HUES64 (cell line): ENCODE results near the gene RFPL2.
"Not testable (repeated sequence)": the region's sequence is repeated elsewhere in the genome, so short reads cannot be mapped to it uniquely, and the experiment has no call there.

Experiments
- H3K27ac ChIP-seq: 2 replicates; pipeline ENCODE4 v1.7.0; 2013; ENCODE audit warnings: low read depth, low read length, inconsistent platforms
- H3K27me3 ChIP-seq: 2 replicates; pipeline ENCODE4 v1.6.1; 2013; ENCODE audit warnings: mild to moderate bottlenecking, low read length; ENCODE audit not compliant: insufficient read depth
- H3K36me3 ChIP-seq: 2 replicates; pipeline ENCODE4 v1.6.1; 2013; ENCODE audit warnings: mild to moderate bottlenecking, low read length; ENCODE audit not compliant: insufficient read depth
- H3K4me1 ChIP-seq: 2 replicates; pipeline ENCODE4 v1.6.1; 2013; ENCODE audit warnings: mild to moderate bottlenecking, low read length, moderate library complexity; ENCODE audit not compliant: insufficient read depth
- H3K4me3 ChIP-seq: 2 replicates; pipeline ENCODE4 v1.5.1; 2013; ENCODE audit warnings: mild to moderate bottlenecking, low read length, moderate library complexity
- H3K9ac ChIP-seq: 2 replicates; pipeline ENCODE4 v1.6.1; 2013; ENCODE audit warnings: mild to moderate bottlenecking, low read depth, low read length
- H3K9me3 ChIP-seq: 2 replicates; pipeline ENCODE4 v1.6.1; 2013; ENCODE audit warnings: low read depth, low read length; ENCODE audit not compliant: insufficient read depth
- WGBS: fragments of 150-250, 120-280 bp; methylation state at CpG from one replicate; pipeline ENCODE4 v1.1.7; 2013; ENCODE audit warnings: missing lambda C conversion rate; 5-methylcytosine and 5-hydroxymethylcytosine counted together

The RFPL2 gene

DNA sequence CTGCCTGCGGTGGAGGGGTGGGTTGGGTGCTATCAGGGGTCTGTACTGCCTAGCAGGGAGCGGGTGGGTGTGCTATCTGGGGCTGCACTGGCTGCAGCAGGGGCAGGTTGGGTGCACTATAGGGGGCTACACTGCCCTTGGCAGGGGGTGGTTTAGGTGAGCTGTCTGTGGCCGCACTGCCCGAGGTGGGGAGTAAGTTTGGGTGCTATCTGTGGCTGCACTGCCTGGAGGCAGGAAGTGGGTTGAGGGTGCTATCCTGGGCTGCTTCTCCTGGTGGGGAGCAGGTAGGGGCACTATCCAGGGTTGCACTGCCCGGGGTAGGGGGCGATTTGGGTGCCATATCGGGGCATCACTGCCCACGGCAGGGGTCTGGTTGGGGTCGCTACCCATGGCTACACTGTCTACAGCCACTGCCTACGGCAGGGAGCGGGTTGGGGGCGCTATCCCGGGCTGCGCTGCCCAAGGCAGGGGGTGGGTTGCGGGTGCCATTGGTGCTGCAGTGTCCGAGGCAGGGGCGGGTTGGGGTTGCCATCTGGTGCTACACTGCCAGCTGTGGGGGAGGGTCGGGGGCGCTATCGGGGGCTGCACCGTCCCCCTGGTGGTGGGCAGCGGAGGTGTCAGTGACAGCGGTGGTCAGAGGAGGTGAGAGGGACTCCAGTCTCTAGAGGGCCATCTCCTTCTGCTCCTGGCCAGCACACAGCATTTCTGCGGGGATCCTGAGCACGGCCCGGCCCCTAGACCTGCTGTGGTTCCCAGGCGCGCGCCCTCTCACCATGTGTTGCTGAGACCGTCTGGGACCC, 1.3 kb upstream of the RFPL2 start:
- H3K4me1 ChIP-seq = peaks cover 4% of the 10 kb centered on the region; the same call in 1 of the 2 replicates
- no peak overlapping the region for H3K9ac ChIP-seq
- WGBS = 71% methylated on average over 30 of the region's 30 CpGs
- H3K9me3 ChIP-seq = no peaks in the 10 kb centered on the region
- no peaks in the 10 kb centered on the region for H3K36me3 ChIP-seq
- no peak overlapping the region for H3K4me3 ChIP-seq
- no peak overlapping the region for H3K27ac ChIP-seq
- H3K27me3 ChIP-seq = peaks cover 43% of the 10 kb centered on the region

- no peaks in the 10 kb centered on the region for H3K9me3 ChIP-seq
- WGBS = 13% methylated on average over 42 of the region's 42 CpGs
- no peak overlapping the region for H3K27ac ChIP-seq
- H3K4me3 ChIP-seq = peak overlapping the region; percentile 52
- H3K36me3 ChIP-seq = no peaks in the 10 kb centered on the region
- H3K9ac ChIP-seq = no peak overlapping the region
- H3K27me3 ChIP-seq = peaks cover 43% of the 10 kb centered on the region
- peaks cover 4% of the 10 kb centered on the region; the same call in 1 of the 2 replicates for H3K4me1 ChIP-seq
Observed at GRCh38 chr22:32204040-32204855, 625 bp downstream of the RFPL2 start.

- Histone ChIP-seq H3K36me3 (no peaks in the 10 kb centered on the region), H3K27ac (no peak overlapping the region), H3K27me3 (peaks cover 43% of the 10 kb centered on the region), H3K4me3 (no peak overlapping the region), H3K4me1 (peaks cover 4% of the 10 kb centered on the region; the same call in 1 of the 2 replicates), H3K9ac (no peak overlapping the region), H3K9me3 (no peaks in the 10 kb centered on the region)
- WGBS = 58% methylated on average over 53 of the region's 53 CpGs
Observed at GRCh38 chr22:32203181-32204039, 1.5 kb downstream of the RFPL2 start.

GRCh38 chr22:32202539-32203180, 2.2 kb downstream of the RFPL2 start:
- H3K9me3 ChIP-seq = no peaks in the 10 kb centered on the region
- H3K4me3 ChIP-seq = no peak overlapping the region
- H3K27ac ChIP-seq = no peak overlapping the region
- H3K27me3 ChIP-seq = peaks cover 43% of the 10 kb centered on the region
- H3K36me3 ChIP-seq = no peaks in the 10 kb centered on the region
- H3K9ac ChIP-seq = no peak overlapping the region
- H3K4me1 ChIP-seq = peaks cover 4% of the 10 kb centered on the region; the same call in 1 of the 2 replicates
- 25% methylated on average over 29 of the region's 29 CpGs for WGBS

- Histone ChIP-seq H3K9ac (no peak overlapping the region), H3K4me1 (peaks cover 4% of the 10 kb centered on the region; the same call in 1 of the 2 replicates), H3K4me3 (no peak overlapping the region), H3K27me3 (peaks cover 43% of the 10 kb centered on the region), H3K9me3 (no peaks in the 10 kb centered on the region), H3K27ac (no peak overlapping the region), H3K36me3 (no peaks in the 10 kb centered on the region)
- 29% methylated on average over 4 of the region's 4 CpGs for WGBS
Observed at GRCh38 chr22:32202161-32202538, 2.7 kb downstream of the RFPL2 start.

DNA sequence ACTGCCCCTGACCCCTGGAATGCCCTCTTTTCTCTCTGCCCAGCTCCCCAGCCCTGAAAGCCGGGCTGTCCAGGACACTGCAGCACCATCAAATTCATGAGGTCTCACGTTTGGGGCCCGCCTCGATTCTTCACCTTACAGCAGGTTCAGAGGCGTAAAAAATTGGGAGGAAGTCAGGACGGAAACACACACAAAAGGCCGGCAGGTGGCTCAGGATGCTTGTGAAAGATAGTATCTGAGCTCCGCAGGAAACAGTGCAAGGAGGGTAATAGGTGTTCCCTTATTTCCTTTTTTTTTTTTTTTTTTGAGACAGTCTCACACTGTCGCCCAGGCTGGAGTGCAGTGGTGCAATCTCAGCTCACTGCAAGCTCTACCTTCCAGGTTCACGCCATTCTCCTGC, 4.1 kb downstream of the RFPL2 start:
- 88% methylated on average over 10 of the region's 10 CpGs for WGBS
- Histone ChIP-seq H3K27ac (no peak overlapping the region), H3K4me1 (peaks cover 4% of the 10 kb centered on the region; the same call in 1 of the 2 replicates)

GRCh38 chr22:32199961-32200360, 4.9 kb downstream of the RFPL2 start:
- Histone ChIP-seq H3K4me3 (no peak overlapping the region), H3K36me3 (no peaks in the 10 kb centered on the region), H3K27ac (no peak overlapping the region), H3K4me1 (peaks cover 4% of the 10 kb centered on the region; the same call in 1 of the 2 replicates), H3K9ac (no peak overlapping the region), H3K9me3 (no peaks in the 10 kb centered on the region), H3K27me3 (peaks cover 34% of the 10 kb centered on the region)
- WGBS = 88% methylated on average over 7 of the region's 7 CpGs

More for the DNA sequence above, 4.1 kb downstream of the RFPL2 start:
- H3K27me3 ChIP-seq = peaks cover 39% of the 10 kb centered on the region
- no peak overlapping the region for H3K4me3 ChIP-seq
- no peak overlapping the region for H3K9ac ChIP-seq
- no peaks in the 10 kb centered on the region for H3K9me3 ChIP-seq
- H3K36me3 ChIP-seq = no peaks in the 10 kb centered on the region

- Histone ChIP-seq H3K9me3 (no peaks in the 10 kb centered on the region), H3K4me3 (no peak overlapping the region), H3K36me3 (no peaks in the 10 kb centered on the region), H3K4me1 (no peaks in the 10 kb centered on the region), H3K27me3 (peaks cover 28% of the 10 kb centered on the region), H3K27ac (no peak overlapping the region), H3K9ac (no peak overlapping the region)
- 95% methylated on average over 6 of the region's 6 CpGs for WGBS
Observed at GRCh38 chr22:32199341-32199740, 5.5 kb downstream of the RFPL2 start.

DNA sequence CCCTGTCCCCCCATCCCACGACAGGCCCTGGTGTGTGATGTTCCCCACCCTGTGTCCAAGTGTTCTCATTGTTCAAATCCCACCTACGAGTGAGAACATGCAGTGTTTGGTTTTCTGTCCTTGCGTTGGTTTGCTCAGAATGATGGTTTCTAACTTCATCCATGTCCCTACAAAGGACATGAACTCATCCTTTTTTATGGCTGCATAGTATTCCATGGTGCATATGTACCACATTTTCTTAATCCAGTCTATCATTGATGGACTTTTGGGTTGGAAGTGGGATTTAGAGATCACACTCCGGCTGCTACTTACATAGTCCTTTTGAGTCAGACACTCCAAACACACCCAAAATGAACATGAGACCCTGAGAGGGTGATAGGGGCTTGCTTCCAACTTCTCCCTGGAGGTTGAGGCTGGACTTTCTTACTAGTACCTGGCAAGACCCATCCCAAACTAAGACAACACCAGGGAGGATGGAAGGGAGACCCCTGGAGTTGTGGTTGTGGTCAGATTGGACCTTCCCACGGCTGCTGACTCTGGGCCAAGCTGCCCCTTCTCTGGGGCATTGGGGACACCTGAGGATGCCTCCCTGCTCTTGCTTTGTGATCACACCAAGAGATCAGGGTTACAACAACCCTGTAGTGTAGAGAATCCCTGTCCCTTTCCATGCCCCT, 7.2 kb downstream of the RFPL2 start:
- H3K9ac ChIP-seq, H3K36me3 ChIP-seq, H3K4me3 ChIP-seq, H3K9me3 ChIP-seq, H3K27ac ChIP-seq, H3K4me1 ChIP-seq: not testable (repeated sequence)
- peaks cover 12% of the 10 kb centered on the region for H3K27me3 ChIP-seq
- 84% methylated on average over 5 of the region's 5 CpGs for WGBS

GRCh38 chr22:32195900-32196299, 9.0 kb downstream of the RFPL2 start:
- H3K9me3 ChIP-seq, H3K4me1 ChIP-seq, H3K4me3 ChIP-seq, H3K36me3 ChIP-seq, H3K27me3 ChIP-seq, H3K27ac ChIP-seq, H3K9ac ChIP-seq: not testable (repeated sequence)
- 86% methylated on average over 2 of the region's 3 CpGs for WGBS
